ENCODE results near the gene PNLIPRP2. TPM values are rescaled to one million over a fixed set of nuclear protein-coding genes. Genes with fewer than 3 reads are reported as not detected.

PNLIPRP2 gene
- total RNA-seq, 1 experiment from 2014 or later = not detected

GRCh38 chr10:116667484-116667883 is 46.7 kb downstream of the PNLIPRP2 start:
- no peak overlapping the region for H3K27ac Mint-ChIP-seq (ENCODE audit: unreplicated experiment)
- peaks cover 23% of the 10 kb centered on the region for H3K27me3 Mint-ChIP-seq (ENCODE audit: unreplicated experiment)
- intact Hi-C loops (cut with micrococcal nuclease; ENCODE audit: unreplicated experiment) = no loop called here
- no TSS peak for BruUV-seq (replicated peaks)
- no peak for DNase-seq
- no peaks in the 10 kb centered on the region for H3K4me1 Mint-ChIP-seq (ENCODE audit: low read depth, unreplicated experiment)
- H3K4me3 Mint-ChIP-seq (ENCODE audit: low read depth, unreplicated experiment) = no peak overlapping the region
- H3K9me3 Mint-ChIP-seq (ENCODE audit: low read depth, unreplicated experiment) = no peaks in the 10 kb centered on the region
- no peak for TF ChIP-seq CTCF (IDR thresholded peaks at IDR 0.05; ENCODE audit: unreplicated experiment)
- H3K36me3 Mint-ChIP-seq (ENCODE audit: insufficient read depth, unreplicated experiment) = no peaks in the 10 kb centered on the region
- CTCF ChIA-PET = interaction anchor here (1.1 kb wide), 1 partner anchor 40 kb away, joined by 3 read pairs; no protein-coding TSS in a partner anchor

GRCh38 chr10:116668018-116668417 is 47.3 kb downstream of the PNLIPRP2 start:
- H3K27me3 Mint-ChIP-seq (ENCODE audit: unreplicated experiment) = peaks cover 23% of the 10 kb centered on the region
- CTCF ChIA-PET = no interaction called here
- no peak for DNase-seq
- no peaks in the 10 kb centered on the region for H3K9me3 Mint-ChIP-seq (ENCODE audit: low read depth, unreplicated experiment)
- TF ChIP-seq CTCF (IDR thresholded peaks at IDR 0.05; ENCODE audit: unreplicated experiment) = no peak
- no peak overlapping the region for H3K27ac Mint-ChIP-seq (ENCODE audit: unreplicated experiment)
- H3K4me1 Mint-ChIP-seq (ENCODE audit: low read depth, unreplicated experiment) = no peaks in the 10 kb centered on the region
- H3K36me3 Mint-ChIP-seq (ENCODE audit: insufficient read depth, unreplicated experiment) = no peaks in the 10 kb centered on the region
- H3K4me3 Mint-ChIP-seq (ENCODE audit: low read depth, unreplicated experiment) = no peak overlapping the region
- intact Hi-C loops (cut with micrococcal nuclease; ENCODE audit: unreplicated experiment) = no loop called here
- no TSS peak for BruUV-seq (replicated peaks)

GRCh38 chr10:116668446-116668845 is 47.7 kb downstream of the PNLIPRP2 start:
- BruUV-seq (replicated peaks) = no TSS peak
- H3K36me3 Mint-ChIP-seq (ENCODE audit: insufficient read depth, unreplicated experiment) = no peaks in the 10 kb centered on the region
- no peak overlapping the region for H3K27ac Mint-ChIP-seq (ENCODE audit: unreplicated experiment)
- CTCF ChIA-PET = no interaction called here
- no peak overlapping the region for H3K4me3 Mint-ChIP-seq (ENCODE audit: low read depth, unreplicated experiment)
- H3K4me1 Mint-ChIP-seq (ENCODE audit: low read depth, unreplicated experiment) = no peaks in the 10 kb centered on the region
- no peak for DNase-seq
- peaks cover 23% of the 10 kb centered on the region for H3K27me3 Mint-ChIP-seq (ENCODE audit: unreplicated experiment)
- no peaks in the 10 kb centered on the region for H3K9me3 Mint-ChIP-seq (ENCODE audit: low read depth, unreplicated experiment)
- no peak for TF ChIP-seq CTCF (IDR thresholded peaks at IDR 0.05; ENCODE audit: unreplicated experiment)
- intact Hi-C loops (cut with micrococcal nuclease; ENCODE audit: unreplicated experiment) = no loop called here

- Mint-ChIP-seq H3K9me3 (ENCODE audit: low read depth, unreplicated experiment) (no peaks in the 10 kb centered on the region), H3K4me3 (ENCODE audit: low read depth, unreplicated experiment) (no peak overlapping the region), H3K27me3 (ENCODE audit: unreplicated experiment) (peaks cover 26% of the 10 kb centered on the region), H3K4me1 (ENCODE audit: low read depth, unreplicated experiment) (no peaks in the 10 kb centered on the region), H3K27ac (ENCODE audit: unreplicated experiment) (no peak overlapping the region), H3K36me3 (ENCODE audit: insufficient read depth, unreplicated experiment) (no peaks in the 10 kb centered on the region)
- BruUV-seq (replicated peaks) = no TSS peak
- intact Hi-C loops (cut with micrococcal nuclease; ENCODE audit: unreplicated experiment) = no loop called here
- no peak for TF ChIP-seq CTCF (IDR thresholded peaks at IDR 0.05; ENCODE audit: unreplicated experiment)
- CTCF ChIA-PET = no interaction called here
- DNase-seq = no peak
These were observed 48.3 kb downstream of the PNLIPRP2 start for GRCh38 chr10:116669080-116669479.

Measured in Calu3 (cell line).